IPS-18a (cell line): ENCODE results near the gene LRP1.

Experiments
- H3K27ac ChIP-seq: one replicate; pipeline ENCODE4 v1.5.1; 2013; ENCODE audit warnings: low read length
- H3K27me3 ChIP-seq: one replicate; pipeline ENCODE4 v1.6.1; 2013; ENCODE audit warnings: mild to moderate bottlenecking, low read length; ENCODE audit not compliant: control insufficient read depth, insufficient read depth
- H3K36me3 ChIP-seq: one replicate; pipeline ENCODE4 v1.6.1; 2013; ENCODE audit warnings: low read depth, low read length; ENCODE audit not compliant: control insufficient read depth
- H3K4me1 ChIP-seq: one replicate; pipeline ENCODE4 v1.6.1; 2013; ENCODE audit warnings: low read depth, low read length; ENCODE audit not compliant: control insufficient read depth
- H3K4me3 ChIP-seq: one replicate; pipeline ENCODE4 v1.5.1; 2013; ENCODE audit warnings: low read length
- H3K9ac ChIP-seq: one replicate; pipeline ENCODE4 v1.6.1; 2013; ENCODE audit warnings: mild to moderate bottlenecking, low read length, moderate library complexity
- H3K9me3 ChIP-seq: one replicate; pipeline ENCODE4 v1.6.1; 2013; ENCODE audit warnings: low read depth, low read length; ENCODE audit not compliant: control insufficient read depth

LRP1 gene

DNA sequence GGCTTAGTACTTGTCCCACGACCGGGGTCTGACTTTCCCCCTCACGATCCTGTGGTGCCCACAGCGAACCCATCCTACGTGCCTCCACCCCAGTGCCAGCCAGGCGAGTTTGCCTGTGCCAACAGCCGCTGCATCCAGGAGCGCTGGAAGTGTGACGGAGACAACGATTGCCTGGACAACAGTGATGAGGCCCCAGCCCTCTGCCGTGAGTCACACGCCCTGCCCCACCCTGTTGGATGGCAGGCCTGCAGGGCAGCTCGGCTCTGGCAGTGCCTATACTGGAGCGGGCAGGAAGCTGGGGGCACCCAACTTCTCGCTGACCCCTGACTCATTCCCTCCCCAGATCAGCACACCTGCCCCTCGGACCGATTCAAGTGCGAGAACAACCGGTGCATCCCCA, 37.5 kb downstream of the LRP1 start:
- Histone ChIP-seq H3K9me3 (no peaks in the 10 kb centered on the region), H3K27me3 (no peaks in the 10 kb centered on the region), H3K9ac (no peak overlapping the region), H3K4me1 (no peaks in the 10 kb centered on the region), H3K36me3 (peaks cover 86% of the 10 kb centered on the region), H3K27ac (no peak overlapping the region), H3K4me3 (no peak overlapping the region)

DNA sequence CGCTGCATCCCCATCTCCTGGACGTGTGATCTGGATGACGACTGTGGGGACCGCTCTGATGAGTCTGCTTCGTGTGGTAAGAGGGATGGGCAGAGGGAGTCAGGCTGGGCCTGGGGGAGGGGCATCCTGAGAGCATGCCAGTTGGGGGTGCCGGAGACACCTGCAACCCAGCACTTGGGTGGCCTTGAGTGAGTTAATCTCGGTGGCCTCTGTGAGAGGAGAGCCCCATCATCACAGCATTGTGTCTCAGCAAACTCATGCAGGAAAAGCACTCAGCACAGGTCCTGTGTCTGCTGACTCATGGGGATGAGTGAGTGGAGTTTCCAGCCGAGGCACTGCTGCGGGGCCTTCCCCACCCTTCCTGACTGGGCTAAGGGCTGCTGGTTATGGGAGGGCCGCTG, 38.7 kb downstream of the LRP1 start:
- no peak overlapping the region for H3K9ac ChIP-seq
- no peaks in the 10 kb centered on the region for H3K9me3 ChIP-seq
- peaks cover 77% of the 10 kb centered on the region for H3K36me3 ChIP-seq
- no peaks in the 10 kb centered on the region for H3K4me1 ChIP-seq
- H3K27me3 ChIP-seq = no peaks in the 10 kb centered on the region
- H3K4me3 ChIP-seq = no peak overlapping the region
- H3K27ac ChIP-seq = no peak overlapping the region

DNA sequence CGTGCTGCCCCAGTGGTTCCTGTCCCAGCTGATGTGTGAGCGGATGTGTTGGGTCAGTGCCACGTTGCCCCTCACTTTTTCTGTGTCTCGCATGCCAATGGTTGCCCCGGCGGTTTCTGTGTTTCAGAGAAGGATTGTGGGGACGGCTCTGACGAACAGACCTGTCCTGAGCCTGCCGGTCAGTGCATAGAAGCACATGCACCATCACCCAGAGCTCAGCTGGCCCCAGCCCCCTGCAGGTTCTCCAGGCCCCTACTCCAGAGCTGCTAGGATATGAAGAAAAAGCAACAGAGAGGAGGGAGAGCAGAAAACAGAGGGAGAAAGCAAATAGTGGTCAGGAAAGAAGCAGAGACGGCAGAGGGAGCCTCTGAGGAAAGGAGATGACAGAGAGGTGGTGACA, 39.8 kb downstream of the LRP1 start:
- H3K9me3 ChIP-seq = no peaks in the 10 kb centered on the region
- no peaks in the 10 kb centered on the region for H3K4me1 ChIP-seq
- H3K4me3 ChIP-seq = no peak overlapping the region
- no peaks in the 10 kb centered on the region for H3K27me3 ChIP-seq
- no peak overlapping the region for H3K27ac ChIP-seq
- no peak overlapping the region for H3K9ac ChIP-seq
- H3K36me3 ChIP-seq = peaks cover 69% of the 10 kb centered on the region

DNA sequence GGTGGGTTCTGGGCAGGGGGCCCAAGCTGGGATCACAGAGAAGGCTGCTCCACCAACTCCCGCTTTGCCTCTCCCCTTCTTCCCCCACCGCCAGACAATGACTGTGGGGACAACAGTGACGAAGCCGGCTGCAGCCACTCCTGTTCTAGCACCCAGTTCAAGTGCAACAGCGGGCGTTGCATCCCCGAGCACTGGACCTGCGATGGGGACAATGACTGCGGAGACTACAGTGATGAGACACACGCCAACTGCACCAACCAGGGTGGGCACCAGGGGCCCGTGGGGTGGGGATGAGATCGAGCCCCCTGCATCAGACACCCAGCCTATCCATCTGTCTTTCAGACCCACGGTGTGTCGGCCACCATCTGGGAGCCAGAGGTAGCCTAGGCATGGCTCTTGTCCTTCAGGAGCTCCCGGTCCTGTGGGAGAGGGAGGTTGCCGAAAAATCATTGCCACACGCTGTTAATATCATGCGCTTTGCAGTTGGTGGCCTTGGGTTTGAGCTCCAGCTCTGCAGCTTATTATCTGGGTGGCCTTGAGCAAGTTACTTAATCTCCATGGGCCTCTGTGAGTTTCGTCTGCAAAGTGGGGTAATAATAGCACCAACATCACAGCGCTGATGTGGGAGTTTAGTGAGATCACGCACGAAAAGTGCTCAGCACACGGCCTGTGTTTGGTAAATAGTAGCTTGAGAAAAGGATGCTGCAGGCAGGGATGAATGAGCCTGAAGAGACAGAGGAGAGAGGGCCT, 40.9 kb downstream of the LRP1 start:
- Histone ChIP-seq H3K27ac (no peak overlapping the region), H3K9me3 (no peaks in the 10 kb centered on the region), H3K36me3 (peaks cover 78% of the 10 kb centered on the region), H3K27me3 (no peaks in the 10 kb centered on the region), H3K4me1 (no peaks in the 10 kb centered on the region), H3K9ac (no peak overlapping the region), H3K4me3 (no peak overlapping the region)

DNA sequence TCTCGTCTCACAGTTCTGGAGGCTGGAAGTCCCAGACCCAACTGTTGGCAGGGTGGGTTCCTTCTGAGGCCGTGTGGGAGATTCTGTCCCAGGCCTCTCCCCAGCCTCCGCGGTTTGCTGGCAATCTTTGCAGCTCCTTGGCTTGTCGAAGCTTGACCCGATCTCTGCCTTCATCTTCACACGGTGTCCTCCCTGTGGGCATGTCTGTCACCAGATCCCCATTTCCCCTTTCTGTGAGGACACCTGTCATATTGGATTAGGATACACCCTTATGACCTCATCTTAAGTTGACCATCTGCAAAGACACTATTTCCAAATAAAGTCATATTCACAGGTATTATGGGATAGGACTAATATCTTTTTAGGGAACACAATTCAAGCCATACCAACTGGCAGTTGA, 41.7 kb downstream of the LRP1 start:
- Histone ChIP-seq H3K9ac (no peak overlapping the region), H3K27ac (no peak overlapping the region), H3K4me1 (no peaks in the 10 kb centered on the region), H3K36me3 (peaks cover 75% of the 10 kb centered on the region), H3K4me3 (no peak overlapping the region), H3K27me3 (no peaks in the 10 kb centered on the region), H3K9me3 (no peaks in the 10 kb centered on the region)

DNA sequence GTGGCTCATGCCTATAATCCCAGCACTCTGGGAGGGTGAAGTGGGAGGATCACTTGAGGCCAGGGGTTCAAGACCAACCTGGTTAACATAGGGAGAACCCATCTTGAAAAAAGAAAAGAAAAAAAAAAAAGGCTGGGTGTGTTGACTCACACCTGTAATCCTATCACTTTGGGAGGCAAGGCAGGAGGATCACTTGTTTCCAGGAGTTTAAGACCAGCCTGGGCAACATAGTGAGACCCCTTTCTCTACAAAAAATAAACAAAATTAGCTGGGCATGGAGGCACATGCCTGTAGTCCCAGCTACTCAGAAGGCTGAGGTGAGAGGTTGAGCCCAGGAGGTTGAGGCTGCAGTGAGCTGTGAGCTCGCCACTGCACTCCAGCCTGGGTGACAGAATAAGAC, 42.1 kb downstream of the LRP1 start:
- Histone ChIP-seq H3K9me3 (no peaks in the 10 kb centered on the region), H3K27ac (no peak overlapping the region), H3K4me3 (no peak overlapping the region), H3K4me1 (no peaks in the 10 kb centered on the region), H3K9ac (no peak overlapping the region), H3K36me3 (peaks cover 75% of the 10 kb centered on the region), H3K27me3 (no peaks in the 10 kb centered on the region)

DNA sequence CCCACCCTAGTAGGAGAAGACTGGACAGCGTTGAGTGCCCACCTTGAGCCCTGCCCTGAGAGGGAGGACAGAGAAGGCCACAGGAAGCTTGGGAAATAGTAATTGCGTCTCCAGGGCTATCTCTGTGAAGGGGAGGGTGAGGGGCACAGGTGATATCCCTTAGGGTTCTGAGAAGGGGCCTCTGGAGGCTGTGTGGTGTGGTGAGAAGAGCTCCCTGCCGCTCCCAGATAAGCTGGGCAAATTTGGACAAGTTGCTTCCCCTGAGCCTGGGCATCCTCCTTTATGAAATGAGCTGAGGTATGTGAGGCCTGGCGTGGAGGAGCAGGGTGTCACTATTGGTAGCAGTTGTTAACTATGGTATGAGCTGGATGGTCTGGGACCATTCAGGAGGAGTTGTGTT, 42.6 kb downstream of the LRP1 start:
- Histone ChIP-seq H3K4me3 (no peak overlapping the region), H3K36me3 (peaks cover 72% of the 10 kb centered on the region), H3K4me1 (no peaks in the 10 kb centered on the region), H3K27me3 (no peaks in the 10 kb centered on the region), H3K27ac (no peak overlapping the region), H3K9ac (no peak overlapping the region), H3K9me3 (no peaks in the 10 kb centered on the region)

DNA sequence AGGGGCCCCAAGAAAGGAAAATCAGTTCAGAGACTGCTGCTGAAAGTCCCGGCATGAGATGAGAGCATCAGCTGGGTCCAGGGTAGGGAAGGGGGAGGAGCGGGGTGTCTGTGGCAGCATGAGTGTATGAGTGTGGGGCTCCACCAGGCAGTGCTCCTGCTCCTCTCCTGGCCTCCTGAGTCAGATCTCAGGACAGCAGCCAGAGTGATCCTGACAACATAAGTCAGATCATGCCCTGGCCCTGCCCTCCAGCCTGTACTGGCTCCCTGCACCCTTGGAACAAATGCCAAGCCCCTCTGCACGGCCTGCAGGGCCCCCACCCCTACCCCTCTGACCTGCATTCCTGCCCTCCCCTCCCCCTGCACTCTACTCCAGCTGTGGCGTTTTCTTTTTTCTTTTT, 43.4 kb downstream of the LRP1 start:
- Histone ChIP-seq H3K27ac (no peak overlapping the region), H3K9ac (no peak overlapping the region), H3K27me3 (no peaks in the 10 kb centered on the region), H3K36me3 (peaks cover 72% of the 10 kb centered on the region), H3K4me3 (no peak overlapping the region), H3K9me3 (no peaks in the 10 kb centered on the region), H3K4me1 (no peaks in the 10 kb centered on the region)

DNA sequence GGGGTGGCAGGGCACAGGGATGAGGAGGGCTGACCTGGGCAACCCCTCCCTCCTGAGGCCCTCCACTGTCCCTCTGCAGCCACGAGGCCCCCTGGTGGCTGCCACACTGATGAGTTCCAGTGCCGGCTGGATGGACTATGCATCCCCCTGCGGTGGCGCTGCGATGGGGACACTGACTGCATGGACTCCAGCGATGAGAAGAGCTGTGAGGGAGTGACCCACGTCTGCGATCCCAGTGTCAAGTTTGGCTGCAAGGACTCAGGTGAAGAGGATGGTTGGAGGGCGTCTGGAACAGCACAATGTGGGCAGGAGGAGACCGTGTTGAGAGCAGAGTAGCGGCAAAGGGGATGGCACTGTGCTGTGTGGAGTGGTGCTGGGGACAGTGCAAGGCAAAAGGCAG, 44.8 kb downstream of the LRP1 start:
- Histone ChIP-seq H3K4me1 (no peaks in the 10 kb centered on the region), H3K27ac (no peak overlapping the region), H3K27me3 (no peaks in the 10 kb centered on the region), H3K36me3 (peaks cover 71% of the 10 kb centered on the region), H3K9me3 (no peaks in the 10 kb centered on the region), H3K9ac (no peak overlapping the region), H3K4me3 (no peak overlapping the region)

DNA sequence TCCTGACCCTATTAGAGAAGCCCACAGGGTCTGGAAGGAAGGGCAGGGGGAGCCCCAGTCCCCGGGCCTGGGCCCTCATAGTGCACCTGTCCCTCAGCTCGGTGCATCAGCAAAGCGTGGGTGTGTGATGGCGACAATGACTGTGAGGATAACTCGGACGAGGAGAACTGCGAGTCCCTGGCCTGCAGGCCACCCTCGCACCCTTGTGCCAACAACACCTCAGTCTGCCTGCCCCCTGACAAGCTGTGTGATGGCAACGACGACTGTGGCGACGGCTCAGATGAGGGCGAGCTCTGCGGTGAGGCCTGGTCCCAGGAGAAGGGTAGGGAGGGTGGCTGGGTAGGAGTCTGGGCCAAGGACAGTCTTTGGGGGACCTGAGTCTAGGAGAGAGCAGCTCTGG, 45.4 kb downstream of the LRP1 start:
- Histone ChIP-seq H3K27me3 (no peaks in the 10 kb centered on the region), H3K9me3 (no peaks in the 10 kb centered on the region), H3K9ac (no peak overlapping the region), H3K4me3 (no peak overlapping the region), H3K36me3 (peaks cover 71% of the 10 kb centered on the region), H3K4me1 (no peaks in the 10 kb centered on the region), H3K27ac (no peak overlapping the region)

DNA sequence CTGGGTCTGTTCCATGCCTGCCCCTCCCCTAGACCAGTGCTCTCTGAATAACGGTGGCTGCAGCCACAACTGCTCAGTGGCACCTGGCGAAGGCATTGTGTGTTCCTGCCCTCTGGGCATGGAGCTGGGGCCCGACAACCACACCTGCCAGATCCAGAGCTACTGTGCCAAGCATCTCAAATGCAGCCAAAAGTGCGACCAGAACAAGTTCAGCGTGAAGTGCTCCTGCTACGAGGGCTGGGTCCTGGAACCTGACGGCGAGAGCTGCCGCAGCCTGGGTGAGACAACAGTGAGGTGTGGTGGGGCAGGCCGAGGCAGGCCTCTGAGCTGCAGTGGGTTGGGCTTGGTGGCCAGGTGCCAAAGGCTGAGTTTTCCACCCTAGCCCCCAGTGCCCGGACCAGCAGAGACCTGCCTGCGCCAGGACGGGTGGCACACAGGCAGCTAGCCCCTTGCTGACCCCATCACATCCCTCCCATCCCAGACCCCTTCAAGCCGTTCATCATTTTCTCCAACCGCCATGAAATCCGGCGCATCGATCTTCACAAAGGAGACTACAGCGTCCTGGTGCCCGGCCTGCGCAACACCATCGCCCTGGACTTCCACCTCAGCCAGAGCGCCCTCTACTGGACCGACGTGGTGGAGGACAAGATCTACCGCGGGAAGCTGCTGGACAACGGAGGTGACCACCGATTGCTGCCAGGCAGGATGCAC, 47.3 kb downstream of the LRP1 start:
- Histone ChIP-seq H3K9ac (no peak overlapping the region), H3K4me1 (no peaks in the 10 kb centered on the region), H3K27me3 (no peaks in the 10 kb centered on the region), H3K27ac (no peak overlapping the region), H3K9me3 (no peaks in the 10 kb centered on the region), H3K4me3 (no peak overlapping the region), H3K36me3 (peaks cover 72% of the 10 kb centered on the region)

DNA sequence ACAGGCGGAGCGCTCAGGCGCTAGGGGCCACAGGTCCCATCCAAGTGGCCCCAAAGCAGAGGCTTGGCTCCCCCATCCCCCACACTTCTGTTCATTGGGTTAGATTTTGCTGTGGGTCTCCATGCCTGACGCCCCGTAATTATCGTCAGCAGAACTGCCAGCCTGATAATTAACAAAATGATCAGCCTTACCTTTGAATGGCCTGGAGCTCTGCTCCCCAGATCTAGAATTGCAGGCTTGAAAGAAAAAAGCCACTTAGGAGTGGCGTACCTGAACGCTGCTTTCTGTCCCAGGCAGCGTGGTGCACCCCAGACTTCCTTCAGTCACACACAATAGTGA, 47.8 kb downstream of the LRP1 start:
- H3K4me1 ChIP-seq = no peaks in the 10 kb centered on the region
- H3K9me3 ChIP-seq = no peaks in the 10 kb centered on the region
- peaks cover 72% of the 10 kb centered on the region for H3K36me3 ChIP-seq
- no peaks in the 10 kb centered on the region for H3K27me3 ChIP-seq
- no peak overlapping the region for H3K27ac ChIP-seq
- H3K4me3 ChIP-seq = no peak overlapping the region
- H3K9ac ChIP-seq = no peak overlapping the region
